Embryonic facial prominence (tissue), 1 donor: ENCODE results near the gene RAB5IF.
"Not testable (repeated sequence)": the region's sequence is repeated elsewhere in the genome, so short reads cannot be mapped to it uniquely, and the experiment has no call there.

ENCODE experiments used
- DNase-seq: peaks from one replicate; pipeline ENCODE4 v3.0.0-alpha.2; 2016; ENCODE audit errors: extremely low spot score

RAB5IF gene, protein sequence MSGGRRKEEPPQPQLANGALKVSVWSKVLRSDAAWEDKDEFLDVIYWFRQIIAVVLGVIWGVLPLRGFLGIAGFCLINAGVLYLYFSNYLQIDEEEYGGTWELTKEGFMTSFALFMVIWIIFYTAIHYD

GRCh38 chr20:36605399-36606157 is at the start of gene RAB5IF:
Gene RAB5IF, plus strand, starts transcription at chr20:36605779. Its CDS starts 173 bp downstream, at chr20:36605952.
- DNase-seq, result peak; percentile 96

DNA sequence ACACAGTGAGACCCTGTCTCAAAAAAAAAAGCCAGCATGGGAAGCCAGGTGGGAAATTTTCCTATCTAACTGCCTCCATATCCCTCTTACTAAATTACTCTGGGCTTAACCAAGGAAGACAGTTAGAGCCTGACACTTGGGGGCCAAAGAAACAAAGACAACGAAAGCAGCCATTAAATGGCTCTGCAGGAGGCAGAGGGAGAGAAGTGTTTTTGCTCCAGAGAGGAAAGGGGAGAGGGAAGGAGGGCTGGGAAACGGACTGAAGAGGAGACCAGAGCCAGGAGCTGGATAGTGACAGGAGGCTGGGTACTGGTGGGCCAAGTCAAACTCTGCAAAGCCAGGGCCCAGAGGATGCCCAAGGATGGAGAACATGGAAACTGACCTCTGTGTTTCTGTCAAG is 42.9 kb upstream of the RAB5IF start:
- no peak for DNase-seq

DNA sequence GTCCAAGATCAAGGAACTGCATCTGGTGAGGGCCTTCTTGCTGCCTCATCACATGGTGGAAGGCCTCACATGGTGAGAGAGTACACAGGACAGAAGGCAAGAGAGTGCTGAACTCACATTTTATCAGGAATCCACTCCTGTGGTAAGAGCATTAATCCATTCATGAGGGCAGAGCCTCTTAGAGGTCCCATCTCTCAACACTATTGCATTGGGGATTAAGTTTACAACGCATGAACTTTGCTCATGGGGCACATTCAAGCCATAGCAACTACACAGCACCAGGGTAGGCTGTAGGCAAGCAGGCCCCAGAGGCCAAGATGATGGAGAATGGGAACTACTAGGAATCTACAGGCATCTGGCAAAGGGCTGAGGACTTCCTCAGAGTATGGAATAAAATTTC is 42.2 kb upstream of the RAB5IF start:
- DNase-seq, result no peak

DNA sequence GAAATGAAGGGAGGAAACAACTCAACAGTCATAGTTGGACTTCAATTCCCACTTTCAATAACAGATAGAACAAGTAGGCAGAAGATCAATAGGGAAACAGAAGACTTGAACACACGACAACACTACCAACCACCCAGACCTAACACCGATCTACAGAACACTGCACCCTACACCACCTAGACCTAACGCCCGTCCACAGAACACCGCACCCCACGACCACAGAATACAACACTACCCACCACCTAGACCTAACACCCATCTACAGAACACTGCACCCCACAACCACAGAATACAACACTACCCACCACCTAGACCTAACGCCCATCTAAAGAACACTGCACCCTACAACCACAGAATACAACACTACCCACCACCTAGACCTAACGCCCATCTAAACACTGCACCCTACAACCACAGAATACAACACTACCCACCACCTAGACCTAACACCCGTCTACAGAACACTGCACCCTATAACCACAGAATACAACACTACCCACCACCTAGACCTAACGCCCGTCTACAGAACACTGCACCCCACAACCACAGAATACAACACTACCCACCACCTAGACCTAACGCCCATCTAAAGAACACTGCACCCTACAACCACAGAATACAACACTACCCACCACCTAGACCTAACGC is 41.4 kb upstream of the RAB5IF start:
- not testable (repeated sequence) for DNase-seq

GRCh38 chr20:36564726-36565121 is 40.9 kb upstream of the RAB5IF start:
- DNase-seq, result not testable (repeated sequence)

- no peak for DNase-seq
These were observed 40.1 kb upstream of the RAB5IF start for GRCh38 chr20:36565520-36565919.

DNA sequence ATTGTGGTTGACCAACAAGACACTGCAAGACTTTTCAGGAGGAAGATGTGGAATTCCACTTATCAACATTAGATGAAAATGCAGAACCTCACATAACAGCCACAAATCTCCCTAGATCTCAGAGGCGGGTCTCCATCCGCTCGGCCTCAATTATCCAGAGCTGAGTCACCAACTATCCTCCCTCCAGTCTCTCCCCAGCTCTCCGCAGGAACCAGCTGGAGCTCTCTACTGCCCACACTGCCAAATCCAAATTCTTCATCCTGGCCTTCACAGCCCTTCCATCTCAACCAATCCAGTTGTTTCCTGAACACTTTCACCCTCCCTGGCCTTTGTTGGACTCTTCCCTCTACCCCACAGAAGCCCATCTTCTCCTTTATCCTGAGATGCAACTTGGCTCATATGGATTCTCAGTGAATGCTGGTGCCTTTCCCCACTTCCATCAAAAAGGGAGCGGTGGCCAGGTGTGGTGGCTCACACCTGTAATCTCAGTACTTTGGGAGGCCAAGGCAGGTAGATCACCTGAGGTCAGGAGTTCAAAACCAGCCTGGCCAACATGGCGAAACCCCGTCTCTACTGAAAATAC is 35.6 kb upstream of the RAB5IF start:
- DNase-seq, result no peak

- no peak for DNase-seq
These were observed 33.7 kb upstream of the RAB5IF start for GRCh38 chr20:36571564-36572504.

DNA sequence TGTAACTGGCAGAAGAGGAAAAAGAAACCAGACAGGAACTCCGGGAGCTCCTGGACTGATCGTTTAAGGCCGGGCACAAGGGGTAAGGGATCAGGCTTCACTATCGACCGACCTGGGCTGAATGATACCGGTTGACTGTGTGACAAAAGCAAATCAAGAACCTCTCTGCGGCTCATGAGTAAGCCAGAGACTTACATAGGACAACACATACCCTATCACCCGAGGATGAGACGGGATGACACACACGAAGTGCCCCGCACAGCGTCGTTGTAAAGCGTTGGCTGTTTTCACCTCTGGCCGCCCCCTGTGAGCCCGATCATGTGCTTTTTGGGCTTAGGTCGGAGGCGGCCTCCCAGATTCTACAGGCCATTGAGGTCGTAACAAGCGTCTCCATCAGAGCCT is 32.9 kb upstream of the RAB5IF start:
- DNase-seq, result no peak

DNA sequence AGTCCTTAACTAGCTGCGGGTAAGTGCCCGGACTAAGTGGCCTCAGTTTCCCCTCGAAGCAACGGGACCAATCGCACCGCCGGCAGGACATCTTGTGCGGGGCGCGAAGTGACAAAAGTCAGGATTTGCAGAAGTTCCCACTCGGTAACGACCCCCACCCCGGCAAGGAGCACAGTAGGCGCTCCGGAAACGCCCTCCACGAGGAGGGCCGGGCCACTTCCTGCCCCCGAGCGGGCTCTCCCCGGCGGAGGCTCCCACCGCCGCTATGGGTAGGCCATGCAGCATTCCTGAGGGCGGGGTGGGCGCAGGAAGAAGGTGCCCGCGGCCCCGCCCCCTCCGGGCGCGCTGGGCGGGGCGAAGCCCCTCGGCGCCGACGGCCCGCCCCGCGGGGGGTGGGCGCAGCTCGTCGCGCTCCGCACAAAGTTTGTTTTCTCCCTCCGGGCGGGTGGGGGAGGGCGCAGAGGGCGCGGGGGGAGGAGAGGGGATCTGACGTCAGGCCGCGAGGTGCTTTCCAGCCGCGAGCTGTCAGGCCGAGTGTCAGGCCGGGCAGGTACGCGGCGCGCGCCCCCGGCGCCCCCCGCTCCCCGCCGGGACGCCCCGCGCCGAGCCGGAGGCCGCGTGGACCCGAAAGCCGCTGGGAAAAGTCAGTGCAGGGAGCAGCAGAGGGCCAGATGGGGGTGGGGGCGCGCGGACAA is 32.3 kb upstream of the RAB5IF start, which contains the start of gene TGIF2:
Gene TGIF2, plus strand, starts transcription at position 495 of the 695 bp plus-strand sequence. CDS start 5,178 bp downstream, outside the sequence.
- DNase-seq, result peak; percentile 83

GRCh38 chr20:36573798-36574365 is 31.7 kb upstream of the RAB5IF start:
- DNase-seq, result peak; percentile 39

- peak; percentile 34 for DNase-seq
These were observed 31.0 kb upstream of the RAB5IF start for GRCh38 chr20:36574366-36575135.

- DNase-seq, result no peak
These were observed 29.5 kb upstream of the RAB5IF start for GRCh38 chr20:36576081-36576445.

DNA sequence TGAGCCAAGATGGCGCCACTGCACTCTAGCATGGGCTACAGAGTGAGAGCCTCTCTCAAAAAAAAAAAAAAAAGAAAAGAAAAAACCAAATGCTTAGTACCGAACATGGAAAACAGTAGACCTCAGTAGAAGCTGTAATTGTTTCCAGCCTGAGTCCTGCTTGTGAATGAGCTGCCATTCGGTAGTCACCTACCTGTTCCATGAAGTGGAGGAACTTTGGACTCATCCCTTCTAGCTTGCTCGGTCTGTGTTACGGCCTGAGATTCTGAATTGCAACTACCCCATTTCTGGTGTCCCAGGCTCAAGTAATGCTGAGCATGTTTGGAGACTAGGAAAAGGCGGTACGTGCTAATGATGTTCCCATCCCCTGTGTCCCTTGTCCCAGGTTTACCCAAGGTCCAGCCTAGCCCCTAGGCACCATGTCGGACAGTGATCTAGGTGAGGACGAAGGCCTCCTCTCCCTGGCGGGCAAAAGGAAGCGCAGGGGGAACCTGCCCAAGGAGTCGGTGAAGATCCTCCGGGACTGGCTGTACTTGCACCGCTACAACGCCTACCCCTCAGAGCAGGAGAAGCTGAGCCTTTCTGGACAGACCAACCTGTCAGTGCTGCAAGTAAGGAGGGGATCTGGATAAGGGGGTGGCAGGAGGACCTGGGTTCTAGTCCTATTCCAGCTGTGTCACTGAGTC is 27.1 kb upstream of the RAB5IF start:
- no peak for DNase-seq

- DNase-seq, result no peak
These were observed 25.5 kb upstream of the RAB5IF start for GRCh38 chr20:36579996-36580545.

- DNase-seq, result no peak
These were observed 23.3 kb upstream of the RAB5IF start for GRCh38 chr20:36582322-36582721.

- no peak for DNase-seq
These were observed 22.8 kb upstream of the RAB5IF start for GRCh38 chr20:36582821-36583220.

DNA sequence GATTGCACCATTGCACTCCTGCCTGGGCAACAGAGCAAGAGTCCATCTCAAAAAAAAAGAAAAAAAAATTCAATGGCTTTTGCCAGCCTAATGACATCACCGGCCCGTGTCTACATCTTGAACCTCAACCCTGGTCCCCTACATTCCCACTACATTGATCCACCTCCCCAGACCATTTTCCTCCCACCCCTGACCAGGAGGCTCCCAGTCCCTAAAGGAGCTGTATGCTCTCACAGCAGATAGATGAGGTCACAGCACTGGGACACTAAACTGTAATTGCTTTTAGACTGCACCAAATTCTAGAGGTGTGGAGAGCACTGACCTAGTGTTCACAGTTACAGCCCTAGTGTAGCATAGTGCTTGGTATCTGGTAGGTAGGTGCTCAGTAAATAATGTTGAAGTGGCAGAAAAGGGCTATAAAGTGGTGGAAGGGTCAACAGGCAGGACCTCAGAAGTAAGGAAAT is 21.5 kb upstream of the RAB5IF start:
- DNase-seq, result no peak
